Measurements from ENCODE around the gene MOSPD2.

The MOSPD2 gene

GRCh38 chrX:14939644-14940043 lies 66.4 kb downstream of the MOSPD2 start:
- H3K27ac ChIP-seq (ENCODE audit: low read length, poor library complexity, severe bottlenecking): no peak overlapping the region

GRCh38 chrX:14941301-14941700 lies 68.1 kb downstream of the MOSPD2 start:
- Histone ChIP-seq H3K27me3 (ENCODE audit: control insufficient read depth in 1 of 2, insufficient read depth in 1 of 2, low read length in 2 of 2) (peaks cover 0 to 3% of the 10 kb centered on the region in 2 experiments), H3K36me3 (ENCODE audit: control insufficient read depth in 1 of 2, insufficient read depth in 2 of 2, low read depth in 1 of 2, low read length in 2 of 2) (no peaks in the 10 kb centered on the region), H2BK15ac (ENCODE audit: low read depth, poor library complexity, severe bottlenecking) (no peak overlapping the region), H3K79me1 (replicated peaks; ENCODE audit: low read length, poor library complexity, severe bottlenecking) (no peaks in the 10 kb centered on the region), H3K14ac (ENCODE audit: low read length in 2 of 2) (no peak overlapping the region), H3K4me2 (ENCODE audit: low read length, poor library complexity, severe bottlenecking) (no peak overlapping the region), H3K9ac (ENCODE audit: low read length) (no peak overlapping the region), H3K4me3 (ENCODE audit: insufficient read depth in 1 of 2, low read depth in 1 of 2, low read length in 2 of 2) (no peak overlapping the region), H2BK120ac (ENCODE audit: low read depth, low read length) (no peak overlapping the region), H3K27ac (ENCODE audit: low read length, poor library complexity, severe bottlenecking) (no peak overlapping the region), H3K4me1 (ENCODE audit: control insufficient read depth, insufficient read depth, low read depth, low read length) (no peaks in the 10 kb centered on the region), H3K18ac (ENCODE audit: low read depth in 1 of 2, low read length in 2 of 2) (no peak overlapping the region), H2BK5ac (ENCODE audit: low read depth, low read length, poor library complexity, severe bottlenecking) (no peak overlapping the region), H3K4ac (ENCODE audit: low read depth in 1 of 2, low read length in 2 of 2) (no peak overlapping the region), H2AK5ac (ENCODE audit: low read length, severe bottlenecking) (no peak overlapping the region), H2BK12ac (ENCODE audit: low read length in 2 of 2) (no peak overlapping the region), H2AFZ (ENCODE audit: low read depth, low read length) (no peak overlapping the region), H4K91ac (ENCODE audit: low read length) (no peak overlapping the region), H3K23ac (ENCODE audit: low read length in 2 of 2) (no peak overlapping the region), H4K8ac (ENCODE audit: low read length) (no peak overlapping the region), H3K9me3 (ENCODE audit: control insufficient read depth, low read length) (no peaks in the 10 kb centered on the region)
- DNase-seq: no peak
- WGBS: 89% methylated on average over 1 of the region's 3 CpGs

More at GRCh38 chrX:14939644-14940043, 66.4 kb downstream of the MOSPD2 start:
- Histone ChIP-seq H2AK5ac (ENCODE audit: low read length, severe bottlenecking) (no peak overlapping the region), H3K4me3 (ENCODE audit: insufficient read depth in 1 of 2, low read depth in 1 of 2, low read length in 2 of 2) (no peak overlapping the region), H3K36me3 (ENCODE audit: control insufficient read depth in 1 of 2, insufficient read depth in 2 of 2, low read depth in 1 of 2, low read length in 2 of 2) (no peaks in the 10 kb centered on the region), H3K18ac (ENCODE audit: low read depth in 1 of 2, low read length in 2 of 2) (no peak overlapping the region), H3K4ac (ENCODE audit: low read depth in 1 of 2, low read length in 2 of 2) (no peak overlapping the region), H3K9me3 (ENCODE audit: control insufficient read depth, low read length) (no peaks in the 10 kb centered on the region), H2BK15ac (ENCODE audit: low read depth, poor library complexity, severe bottlenecking) (no peak overlapping the region), H3K4me1 (ENCODE audit: control insufficient read depth, insufficient read depth, low read depth, low read length) (no peaks in the 10 kb centered on the region), H2BK12ac (ENCODE audit: low read length in 2 of 2) (no peak overlapping the region), H2AFZ (ENCODE audit: low read depth, low read length) (no peak overlapping the region), H3K14ac (ENCODE audit: low read length in 2 of 2) (no peak overlapping the region), H3K23ac (ENCODE audit: low read length in 2 of 2) (no peak overlapping the region), H3K4me2 (ENCODE audit: low read length, poor library complexity, severe bottlenecking) (no peak overlapping the region), H3K79me1 (replicated peaks; ENCODE audit: low read length, poor library complexity, severe bottlenecking) (no peaks in the 10 kb centered on the region), H3K27me3 (ENCODE audit: control insufficient read depth in 1 of 2, insufficient read depth in 1 of 2, low read length in 2 of 2) (no peaks in the 10 kb centered on the region), H4K91ac (ENCODE audit: low read length) (no peak overlapping the region), H3K9ac (ENCODE audit: low read length) (no peak overlapping the region), H2BK120ac (ENCODE audit: low read depth, low read length) (no peak overlapping the region), H2BK5ac (ENCODE audit: low read depth, low read length, poor library complexity, severe bottlenecking) (no peak overlapping the region), H4K8ac (ENCODE audit: low read length) (no peak overlapping the region)
- WGBS: 100% methylated on average over 2 of the region's 2 CpGs
- DNase-seq: no peak

- no peak overlapping the region for H3K18ac ChIP-seq (ENCODE audit: low read depth in 1 of 2, low read length in 2 of 2)
- no peaks in the 10 kb centered on the region for H3K4me1 ChIP-seq (ENCODE audit: control insufficient read depth, insufficient read depth, low read depth, low read length)
- WGBS: no CpG with 5 or more reads among the region's 3 CpGs
- no peak overlapping the region for H2BK12ac ChIP-seq (ENCODE audit: low read length in 2 of 2)
- no peak overlapping the region for H2AFZ ChIP-seq (ENCODE audit: low read depth, low read length)
- no peak overlapping the region for H4K8ac ChIP-seq (ENCODE audit: low read length)
- no peaks in the 10 kb centered on the region for H3K36me3 ChIP-seq (ENCODE audit: control insufficient read depth in 1 of 2, insufficient read depth in 2 of 2, low read depth in 1 of 2, low read length in 2 of 2)
- DNase-seq: no peak
- H3K79me1 ChIP-seq (replicated peaks; ENCODE audit: low read length, poor library complexity, severe bottlenecking): no peaks in the 10 kb centered on the region
- no peak overlapping the region for H4K91ac ChIP-seq (ENCODE audit: low read length)
- no peak overlapping the region for H2AK5ac ChIP-seq (ENCODE audit: low read length, severe bottlenecking)
- H3K27me3 ChIP-seq (ENCODE audit: control insufficient read depth in 1 of 2, insufficient read depth in 1 of 2, low read length in 2 of 2): peaks cover 0 to 3% of the 10 kb centered on the region in 2 experiments
- H3K23ac ChIP-seq (ENCODE audit: low read length in 2 of 2): no peak overlapping the region
- H2BK15ac ChIP-seq (ENCODE audit: low read depth, poor library complexity, severe bottlenecking): no peak overlapping the region
- no peaks in the 10 kb centered on the region for H3K9me3 ChIP-seq (ENCODE audit: control insufficient read depth, low read length)
- no peak overlapping the region for H2BK5ac ChIP-seq (ENCODE audit: low read depth, low read length, poor library complexity, severe bottlenecking)
- no peak overlapping the region for H3K4me3 ChIP-seq (ENCODE audit: insufficient read depth in 1 of 2, low read depth in 1 of 2, low read length in 2 of 2)
- H3K4ac ChIP-seq (ENCODE audit: low read depth in 1 of 2, low read length in 2 of 2): no peak overlapping the region
- H2BK120ac ChIP-seq (ENCODE audit: low read depth, low read length): no peak overlapping the region
- H3K4me2 ChIP-seq (ENCODE audit: low read length, poor library complexity, severe bottlenecking): no peak overlapping the region
- no peak overlapping the region for H3K9ac ChIP-seq (ENCODE audit: low read length)
- H3K14ac ChIP-seq (ENCODE audit: low read length in 2 of 2): no peak overlapping the region
- H3K27ac ChIP-seq (ENCODE audit: low read length, poor library complexity, severe bottlenecking): no peak overlapping the region
Observed at GRCh38 chrX:14942341-14942740, 69.1 kb downstream of the MOSPD2 start.

GRCh38 chrX:14943962-14944361 lies 70.7 kb downstream of the MOSPD2 start:
- no peak overlapping the region for H4K8ac ChIP-seq (ENCODE audit: low read length)
- no peak overlapping the region for H2AK5ac ChIP-seq (ENCODE audit: low read length, severe bottlenecking)
- H3K4me1 ChIP-seq (ENCODE audit: control insufficient read depth, insufficient read depth, low read depth, low read length): no peaks in the 10 kb centered on the region
- H2BK120ac ChIP-seq (ENCODE audit: low read depth, low read length): no peak overlapping the region
- no peaks in the 10 kb centered on the region for H3K9me3 ChIP-seq (ENCODE audit: control insufficient read depth, low read length)
- H3K36me3 ChIP-seq (ENCODE audit: control insufficient read depth in 1 of 2, insufficient read depth in 2 of 2, low read depth in 1 of 2, low read length in 2 of 2): no peaks in the 10 kb centered on the region
- H2BK15ac ChIP-seq (ENCODE audit: low read depth, poor library complexity, severe bottlenecking): no peak overlapping the region
- no peak overlapping the region for H2BK12ac ChIP-seq (ENCODE audit: low read length in 2 of 2)
- H3K4ac ChIP-seq (ENCODE audit: low read depth in 1 of 2, low read length in 2 of 2): no peak overlapping the region
- H3K9ac ChIP-seq (ENCODE audit: low read length): no peak overlapping the region
- no peak overlapping the region for H3K14ac ChIP-seq (ENCODE audit: low read length in 2 of 2)
- DNase-seq: no peak
- H3K27ac ChIP-seq (ENCODE audit: low read length, poor library complexity, severe bottlenecking): no peak overlapping the region
- H3K23ac ChIP-seq (ENCODE audit: low read length in 2 of 2): no peak overlapping the region
- H3K4me3 ChIP-seq (ENCODE audit: insufficient read depth in 1 of 2, low read depth in 1 of 2, low read length in 2 of 2): no peak overlapping the region
- H3K4me2 ChIP-seq (ENCODE audit: low read length, poor library complexity, severe bottlenecking): no peak overlapping the region
- H3K79me1 ChIP-seq (replicated peaks; ENCODE audit: low read length, poor library complexity, severe bottlenecking): no peaks in the 10 kb centered on the region
- no peak overlapping the region for H2BK5ac ChIP-seq (ENCODE audit: low read depth, low read length, poor library complexity, severe bottlenecking)
- no peak overlapping the region for H2AFZ ChIP-seq (ENCODE audit: low read depth, low read length)
- no CpG with 5 or more reads among the region's 2 CpGs for WGBS
- H4K91ac ChIP-seq (ENCODE audit: low read length): no peak overlapping the region
- H3K27me3 ChIP-seq (ENCODE audit: control insufficient read depth in 1 of 2, insufficient read depth in 1 of 2, low read length in 2 of 2): peaks cover 0 to 3% of the 10 kb centered on the region in 2 experiments
- no peak overlapping the region for H3K18ac ChIP-seq (ENCODE audit: low read depth in 1 of 2, low read length in 2 of 2)

Measured in mesenchymal stem cell (in vitro differentiated cells and primary cell).